Type B pancreatic cell (in vitro differentiated cells): ENCODE results near the gene WDR70. TPM values are rescaled to one million over a fixed set of nuclear protein-coding genes. Genes with fewer than 3 reads are reported as not detected.
"Not testable (repeated sequence)": the region's sequence is repeated elsewhere in the genome, so short reads cannot be mapped to it uniquely, and the experiment has no call there.

Source experiments
- DNase-seq: peaks from one replicate; pipeline ENCODE4 v3.0.0; 2021; ENCODE audit warnings: mixed read lengths; ENCODE audit not compliant: unreplicated experiment; ENCODE audit errors: extremely low spot score
- H3K27ac Mint-ChIP-seq: 2 replicates; pipeline ENCODE4 v1.8.0; 2021; ENCODE audit warnings: mild to moderate bottlenecking, mixed read lengths
- H3K27me3 Mint-ChIP-seq: 2 replicates; pipeline ENCODE4 v1.8.0; 2021; ENCODE audit warnings: mixed read lengths
- H3K36me3 Mint-ChIP-seq: 2 replicates; pipeline ENCODE4 v1.8.0; 2021; ENCODE audit warnings: mixed read lengths
- H3K4me1 Mint-ChIP-seq: one replicate; pipeline ENCODE4 v1.8.0; 2021; ENCODE audit warnings: mixed read lengths; ENCODE audit not compliant: unreplicated experiment
- H3K4me3 Mint-ChIP-seq: 2 replicates; pipeline ENCODE4 v1.8.0; 2021; ENCODE audit warnings: mild to moderate bottlenecking, mixed read lengths
- H3K9me3 Mint-ChIP-seq: 2 replicates; pipeline ENCODE4 v1.8.0; 2021; ENCODE audit warnings: mixed read lengths
- CTCF ChIP-seq: fragments of 200-600 bp; sonication (generic); conservative IDR thresholded peaks from 2 replicates; pipeline ENCODE4 v1.5.0; 2021; ENCODE audit warnings: antibody characterized with exemption, mild to moderate bottlenecking
- total RNA-seq: library from RNA; stranded (reverse); gene quantifications from 2 replicates; pipeline ENCODE4 v1.2.1, GENCODE V29; 2021; ENCODE audit warnings: low replicate concordance

The WDR70 gene
- total RNA-seq, 1 donor from 2014 or later = 50.2 TPM

- no peaks in the 10 kb centered on the region for H3K9me3 Mint-ChIP-seq
- H3K4me3 Mint-ChIP-seq = no peak overlapping the region
- DNase-seq = no peak
- H3K36me3 Mint-ChIP-seq = no peaks in the 10 kb centered on the region
- no peak overlapping the region for H3K27ac Mint-ChIP-seq
- peaks cover 5% of the 10 kb centered on the region for H3K4me1 Mint-ChIP-seq
- no peak for TF ChIP-seq CTCF
- no peaks in the 10 kb centered on the region for H3K27me3 Mint-ChIP-seq
Measured at GRCh38 chr5:37375091-37375490, 4.0 kb upstream of the WDR70 start.

GRCh38 chr5:37378066-37378465 is 1.1 kb upstream of the WDR70 start:
- DNase-seq = peak; percentile 40
- H3K9me3 Mint-ChIP-seq = not testable (repeated sequence)
- H3K4me3 Mint-ChIP-seq = peak overlapping the region; percentile 44

DNA sequence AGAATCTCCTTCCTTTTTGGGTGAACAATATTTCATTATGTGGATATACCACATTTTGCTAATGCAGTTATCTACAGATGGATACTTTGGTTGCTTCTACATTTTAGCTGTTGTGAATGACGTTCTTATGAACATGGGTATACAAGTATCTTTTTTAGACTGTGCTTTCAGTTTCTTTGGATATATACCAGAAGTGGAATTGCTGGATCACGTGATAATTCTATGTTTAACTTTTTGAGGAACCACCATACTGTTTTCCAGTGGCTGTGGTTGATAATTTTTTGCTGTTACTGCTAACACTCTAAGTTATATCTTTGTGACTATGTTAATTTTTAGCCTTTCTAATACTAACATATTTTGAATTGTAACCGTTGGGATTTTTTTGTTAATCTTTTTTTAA is 12.5 kb downstream of the WDR70 start:
- Mint-ChIP-seq H3K4me1 (no peaks in the 10 kb centered on the region), H3K27me3 (no peaks in the 10 kb centered on the region), H3K9me3 (no peaks in the 10 kb centered on the region), H3K27ac (no peak overlapping the region), H3K4me3 (no peak overlapping the region), H3K36me3 (peaks cover 14% of the 10 kb centered on the region)
- TF ChIP-seq CTCF = no peak
- no peak for DNase-seq

More at GRCh38 chr5:37378066-37378465, 1.1 kb upstream of the WDR70 start:
- H3K27me3 Mint-ChIP-seq, H3K36me3 Mint-ChIP-seq, H3K4me1 Mint-ChIP-seq, H3K27ac Mint-ChIP-seq: not testable (repeated sequence)

DNA sequence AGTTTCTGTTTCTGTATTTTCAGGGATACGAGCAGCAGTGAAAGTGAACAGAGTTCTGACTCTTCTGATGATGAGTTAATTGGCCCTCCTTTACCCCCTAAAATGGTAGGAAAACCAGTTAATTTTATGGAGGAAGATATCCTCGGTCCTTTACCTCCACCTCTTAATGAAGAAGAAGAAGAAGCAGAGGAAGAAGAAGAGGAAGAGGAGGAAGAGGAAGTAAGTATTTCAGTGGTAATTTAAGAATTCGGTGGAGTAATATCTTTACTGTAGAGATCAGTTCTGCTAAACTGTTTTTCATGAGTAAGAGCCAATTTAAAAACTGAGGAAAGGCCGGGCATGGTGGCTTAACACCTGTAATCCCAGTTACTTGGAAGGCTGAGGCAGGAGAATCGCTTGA is 17.2 kb downstream of the WDR70 start:
- no peak overlapping the region for H3K4me3 Mint-ChIP-seq
- H3K27me3 Mint-ChIP-seq = no peaks in the 10 kb centered on the region
- peaks cover 20% of the 10 kb centered on the region for H3K36me3 Mint-ChIP-seq
- H3K4me1 Mint-ChIP-seq = no peaks in the 10 kb centered on the region
- DNase-seq = no peak
- H3K9me3 Mint-ChIP-seq = no peaks in the 10 kb centered on the region
- H3K27ac Mint-ChIP-seq = no peak overlapping the region
- TF ChIP-seq CTCF = no peak

DNA sequence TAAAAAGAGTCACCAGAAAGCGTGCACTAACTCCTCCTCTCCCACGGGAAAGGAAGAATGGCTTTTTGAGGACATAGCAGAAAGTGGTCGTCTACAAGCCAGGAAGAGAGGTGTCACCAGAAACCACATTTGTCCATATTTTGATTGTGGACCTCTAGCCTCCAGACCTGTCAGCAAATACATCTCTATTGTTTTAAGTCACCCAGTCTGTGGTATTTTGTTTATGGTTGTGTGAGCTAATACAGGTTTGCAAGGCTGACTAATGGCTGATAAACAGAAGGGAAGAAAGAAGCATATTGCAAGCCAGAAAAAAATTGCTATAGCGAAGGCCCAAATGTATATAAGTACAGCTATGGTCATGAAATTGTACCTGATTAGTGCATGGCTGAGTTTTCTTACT is 21.4 kb downstream of the WDR70 start:
- Mint-ChIP-seq H3K27me3 (no peaks in the 10 kb centered on the region), H3K27ac (no peak overlapping the region), H3K4me1 (no peaks in the 10 kb centered on the region), H3K9me3 (no peaks in the 10 kb centered on the region), H3K4me3 (no peak overlapping the region), H3K36me3 (peaks cover 19% of the 10 kb centered on the region)
- no peak for TF ChIP-seq CTCF
- DNase-seq = no peak

- DNase-seq = no peak
- Mint-ChIP-seq H3K9me3 (no peaks in the 10 kb centered on the region), H3K27me3 (no peaks in the 10 kb centered on the region), H3K4me1 (no peaks in the 10 kb centered on the region), H3K36me3 (peaks cover 7% of the 10 kb centered on the region), H3K27ac (no peak overlapping the region), H3K4me3 (no peak overlapping the region)
- no peak for TF ChIP-seq CTCF
Measured at GRCh38 chr5:37412515-37412914, 33.4 kb downstream of the WDR70 start.

GRCh38 chr5:37415456-37415855 is 36.3 kb downstream of the WDR70 start:
- H3K27ac Mint-ChIP-seq, DNase-seq, H3K27me3 Mint-ChIP-seq, H3K4me3 Mint-ChIP-seq, H3K9me3 Mint-ChIP-seq, H3K4me1 Mint-ChIP-seq, H3K36me3 Mint-ChIP-seq: not testable (repeated sequence)
